Thoracic aorta (tissue), 2 donors: ENCODE data around the gene SUSD5. TPM values are rescaled to one million over a fixed set of nuclear protein-coding genes. Genes with fewer than 3 reads are reported as not detected.
A peak's percentile ranks its signal among the peaks of the same experiment; 100 is the strongest.

Source experiments
- ATAC-seq: fragments of 150-250 bp; one replicate; pipeline ENCODE4 v1.8.0; 2017; ENCODE audit warnings: low read depth; ENCODE audit not compliant: insufficient number of reproducible peaks, low FRiP score
- DNase-seq: peaks from one replicate; pipeline ENCODE4 v3.0.0-alpha.2; 2020; ENCODE audit warnings: low spot score
- H3K27ac ChIP-seq, 2 donors: fragments of 200-600 bp; sonication (generic); 1 replicate in 1 of 2; 2 replicates in 1 of 2; pipeline ENCODE4 v1.5.1; 2016; ENCODE audit warnings: mild to moderate bottlenecking in 2 of 2, moderate library complexity in 2 of 2
- H3K27me3 ChIP-seq: fragments of 200-600 bp; sonication (generic); replicated peaks from 2 replicates; pipeline ENCODE4 v1.6.0; 2016; ENCODE audit warnings: mild to moderate bottlenecking; ENCODE audit not compliant: insufficient read depth
- H3K36me3 ChIP-seq: fragments of 200-600 bp; sonication (generic); one replicate; pipeline ENCODE4 v1.5.1; 2016
- H3K4me1 ChIP-seq, 2 donors: fragments of 200-600 bp; sonication (generic); 1 replicate in 1 of 2; 2 replicates in 1 of 2; pipeline versions ENCODE4 v1.5.1 to v1.6.0; 2016; ENCODE audit warnings: low read depth in 2 of 2, mild to moderate bottlenecking in 1 of 2; ENCODE audit not compliant: control insufficient read depth in 1 of 2
- H3K4me3 ChIP-seq: fragments of 200-600 bp; sonication (generic); 2 replicates; pipeline ENCODE4 v1.5.1; 2016; ENCODE audit warnings: mild to moderate bottlenecking
- H3K9me3 ChIP-seq: fragments of 200-600 bp; sonication (generic); 2 replicates; pipeline ENCODE4 v1.5.1; 2016
- CTCF ChIP-seq: fragments of 200-600 bp; sonication (generic); IDR thresholded peaks from one replicate; pipeline ENCODE4 v1.5.1; 2019; ENCODE audit warnings: antibody characterized with exemption
- total RNA-seq, 2 donors: library from RNA; depleted of rRNA; stranded (reverse); fragments of >200 nt; gene quantifications; one replicate each; pipeline versions ENCODE4 v1.1.0 to v1.2.3, GENCODE V29; 2016

The SUSD5 gene
- total RNA-seq, 2 donors from 2014 or later: 259 to 273 TPM

GRCh38 chr3:33159981-33160380 lies 58.6 kb downstream of the SUSD5 start:
- peaks cover 28 to 68% of the 10 kb centered on the region in 2 donors for H3K4me1 ChIP-seq
- no peaks in the 10 kb centered on the region for H3K27me3 ChIP-seq
- ATAC-seq: no peak
- no peaks in the 10 kb centered on the region for H3K36me3 ChIP-seq
- no peak overlapping the region for H3K4me3 ChIP-seq
- no peaks in the 10 kb centered on the region for H3K9me3 ChIP-seq
- no peak for TF ChIP-seq CTCF
- no peak for DNase-seq
- H3K27ac ChIP-seq: peak overlapping the region; percentile 29 to 41

GRCh38 chr3:33159234-33159633 lies 59.4 kb downstream of the SUSD5 start:
- Histone ChIP-seq H3K27ac (peak overlapping the region; percentile 29 to 41), H3K4me3 (no peak overlapping the region), H3K4me1 (peaks cover 24 to 61% of the 10 kb centered on the region in 2 donors), H3K27me3 (no peaks in the 10 kb centered on the region), H3K9me3 (no peaks in the 10 kb centered on the region), H3K36me3 (no peaks in the 10 kb centered on the region)
- ATAC-seq (no peak), DNase-seq (no peak)
- TF ChIP-seq CTCF: no peak

GRCh38 chr3:33155301-33155700 lies 63.3 kb downstream of the SUSD5 start:
- no peaks in the 10 kb centered on the region for H3K27me3 ChIP-seq

DNA sequence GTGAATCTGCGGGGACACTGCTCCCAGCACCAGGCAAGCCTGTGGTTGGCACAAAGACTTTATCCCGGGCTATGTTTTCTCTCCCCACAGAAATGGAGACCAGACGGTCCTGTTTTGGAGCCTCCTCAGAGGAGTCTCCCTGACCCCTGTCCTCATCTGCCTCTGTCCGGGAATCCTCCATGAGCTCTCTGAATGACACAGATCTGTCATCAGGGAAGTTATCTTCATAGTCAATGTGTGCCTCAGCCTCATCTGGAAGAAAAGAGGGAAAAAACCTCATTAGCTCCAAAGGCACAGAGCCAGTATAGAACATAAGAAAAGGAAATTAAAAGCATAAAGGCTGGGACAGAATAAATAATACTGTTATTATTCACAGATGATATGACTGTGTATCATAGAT lies 64.8 kb downstream of the SUSD5 start:
- Histone ChIP-seq H3K36me3 (peaks cover 15% of the 10 kb centered on the region), H3K9me3 (no peaks in the 10 kb centered on the region), H3K27ac (peak overlapping the region in 1 of 2 donors; percentile 23), H3K4me3 (no peak overlapping the region), H3K4me1 (peaks cover 52 to 69% of the 10 kb centered on the region in 2 donors), H3K27me3 (no peaks in the 10 kb centered on the region)
- DNase-seq (no peak), ATAC-seq (no peak)
- no peak for TF ChIP-seq CTCF

More at GRCh38 chr3:33155301-33155700, 63.3 kb downstream of the SUSD5 start:
- peaks cover 15% of the 10 kb centered on the region for H3K36me3 ChIP-seq
- no peak for TF ChIP-seq CTCF
- ATAC-seq (no peak), DNase-seq (no peak)
- no peaks in the 10 kb centered on the region for H3K9me3 ChIP-seq
- H3K27ac ChIP-seq: peak overlapping the region in 1 of 2 donors; percentile 24
- peaks cover 45 to 74% of the 10 kb centered on the region in 2 donors for H3K4me1 ChIP-seq
- H3K4me3 ChIP-seq: no peak overlapping the region

DNA sequence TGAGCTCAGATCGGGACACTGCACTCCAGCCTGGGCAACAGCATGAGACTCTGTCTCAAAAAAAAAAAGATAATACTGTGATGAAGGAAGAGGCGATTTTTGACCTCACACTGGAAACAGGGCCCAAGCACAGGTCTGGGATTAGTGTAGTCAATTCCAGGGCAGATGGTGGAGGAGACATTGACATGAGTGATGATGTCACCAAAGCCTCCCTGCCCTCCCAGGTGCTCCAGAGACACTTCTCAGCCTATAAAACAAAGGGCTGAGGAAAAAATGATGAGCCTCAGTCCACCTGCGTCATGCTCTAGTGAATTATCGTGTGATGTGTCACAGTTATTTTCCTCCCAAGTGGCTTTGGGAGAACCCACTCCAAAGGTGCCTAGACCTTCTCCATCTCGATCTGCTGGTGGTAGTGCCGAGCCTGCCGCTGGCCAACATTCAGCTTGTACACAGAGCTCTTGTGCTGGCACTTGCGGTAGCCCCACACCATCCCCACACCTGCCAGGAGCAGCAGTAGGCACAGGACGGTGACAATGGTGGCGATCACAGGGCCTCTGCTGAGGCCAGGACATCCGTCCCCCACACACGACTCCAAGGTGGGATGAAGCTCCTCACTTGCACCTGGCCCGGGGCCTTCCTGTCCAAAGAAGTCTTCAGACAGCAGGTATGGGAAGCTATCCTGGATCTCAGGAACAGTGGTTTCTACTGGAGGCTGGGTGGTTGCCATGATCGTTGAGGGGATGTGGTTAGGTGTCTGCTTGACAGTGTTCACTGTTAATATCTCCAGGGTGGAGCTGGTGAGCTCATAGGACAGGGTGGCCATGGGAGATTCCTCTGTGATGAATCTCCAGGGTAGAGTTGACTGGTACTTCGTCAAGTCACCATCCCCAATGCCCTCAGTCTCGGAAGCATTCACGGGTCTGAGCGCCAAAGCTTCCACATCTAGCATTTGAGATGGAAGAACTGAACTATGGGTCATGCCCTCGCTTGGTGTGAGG lies 65.9 kb downstream of the SUSD5 start:
- no peak for ATAC-seq
- no peak for TF ChIP-seq CTCF
- DNase-seq: no peak
- peaks cover 15% of the 10 kb centered on the region for H3K36me3 ChIP-seq
- H3K27me3 ChIP-seq: no peaks in the 10 kb centered on the region
- H3K27ac ChIP-seq: peak overlapping the region; percentile 80 to 89
- no peak overlapping the region for H3K4me3 ChIP-seq
- H3K9me3 ChIP-seq: no peaks in the 10 kb centered on the region
- H3K4me1 ChIP-seq: peaks cover 53 to 75% of the 10 kb centered on the region in 2 donors
